Stimulated activated CD4-positive, alpha-beta T cell treated with anti-CD3 and anti-CD28 coated beads, Interleukin-15, amount 100 ng/mL, for 1 hour (primary cell): ENCODE measurements around the gene NTRK2.

Experiments used
- DNase-seq, 2 donors: peaks; one replicate each; pipeline ENCODE4 v3.0.0-alpha.2; 2020; ENCODE audit warnings: low read depth in 1 of 2, low spot score in 1 of 2

Gene NTRK2

GRCh38 chr9:84731696-84732095 is 62.2 kb downstream of the NTRK2 start:
- no peak for DNase-seq

- no peak for DNase-seq
Measured at GRCh38 chr9:84736081-84736480, 66.6 kb downstream of the NTRK2 start.

GRCh38 chr9:84736536-84736935 is 67.0 kb downstream of the NTRK2 start:
- no peak for DNase-seq

GRCh38 chr9:84738353-84738752 is 68.8 kb downstream of the NTRK2 start:
- no peak for DNase-seq

- no peak for DNase-seq
Measured at GRCh38 chr9:84742261-84742660, 72.7 kb downstream of the NTRK2 start.

GRCh38 chr9:84744195-84744594 is 74.7 kb downstream of the NTRK2 start:
- DNase-seq = no peak

GRCh38 chr9:84744726-84745125 is 75.2 kb downstream of the NTRK2 start:
- DNase-seq = no peak

GRCh38 chr9:84748112-84748511 is 78.6 kb downstream of the NTRK2 start:
- no peak for DNase-seq

GRCh38 chr9:84750152-84750865 is 80.8 kb downstream of the NTRK2 start:
- no peak for DNase-seq

GRCh38 chr9:84751921-84752320 is 82.4 kb downstream of the NTRK2 start:
- DNase-seq = no peak

GRCh38 chr9:84754461-84754860 is 84.9 kb downstream of the NTRK2 start:
- DNase-seq = no peak

- DNase-seq = no peak
Measured at GRCh38 chr9:84754881-84755280, 85.4 kb downstream of the NTRK2 start.

- DNase-seq = no peak
Measured at GRCh38 chr9:84755380-84755779, 85.9 kb downstream of the NTRK2 start.

- DNase-seq = no peak
Measured at GRCh38 chr9:84756171-84756570, 86.6 kb downstream of the NTRK2 start.

- DNase-seq = no peak
Measured at GRCh38 chr9:84756731-84757130, 87.2 kb downstream of the NTRK2 start.

GRCh38 chr9:84758817-84759216 is 89.3 kb downstream of the NTRK2 start:
- no peak for DNase-seq

- no peak for DNase-seq
Measured at GRCh38 chr9:84759300-84759750, 89.8 kb downstream of the NTRK2 start.

GRCh38 chr9:84759804-84760203 is 90.3 kb downstream of the NTRK2 start:
- DNase-seq = no peak

- no peak for DNase-seq
Measured at GRCh38 chr9:84761137-84761808, 91.7 kb downstream of the NTRK2 start.

- no peak for DNase-seq
Measured at GRCh38 chr9:84772511-84772910, 103.0 kb downstream of the NTRK2 start.

GRCh38 chr9:84773022-84773421 is 103.5 kb downstream of the NTRK2 start:
- no peak for DNase-seq

- no peak for DNase-seq
Measured at GRCh38 chr9:84775056-84775643, 105.6 kb downstream of the NTRK2 start.
